Vein endothelial cell (primary cell): Measurements from ENCODE around the gene FAM90A26. TPM values are rescaled to one million over a fixed set of nuclear protein-coding genes. Genes with fewer than 3 reads are reported as not detected.

Experiments
- total RNA-seq: library from RNA; depleted of rRNA; stranded (reverse); fragments of >200 nt; gene quantifications from 2 replicates; pipeline ENCODE4 v1.2.3, GENCODE V29; 2012

The FAM90A26 gene
- not detected in 2 replicates for total RNA-seq

GRCh38 chr4:9169791-9170459, at the start of gene FAM90A26:
FAM90A26 (plus strand) TSS chr4:9170409; CDS start chr4:9173173, 2,764 bp downstream.

GRCh38 chr4:9210357-9210756, 40.1 kb downstream of the FAM90A26 start, which contains the start of gene USP17L10:
USP17L10 (plus strand) TSS chr4:9210657; CDS start chr4:9210657, 0 bp downstream.

GRCh38 chr4:9215105-9215504, 44.9 kb downstream of the FAM90A26 start, which contains the start of gene USP17L11:
USP17L11 (plus strand) TSS chr4:9215405; CDS start chr4:9215405, 0 bp downstream.

GRCh38 chr4:9219852-9220251, 49.6 kb downstream of the FAM90A26 start, which contains the start of gene USP17L12:
USP17L12 (plus strand) TSS chr4:9220152; CDS start chr4:9220152, 0 bp downstream.

GRCh38 chr4:9224596-9224995, 54.4 kb downstream of the FAM90A26 start, which contains the start of gene USP17L13:
USP17L13 (plus strand) TSS chr4:9224896; CDS start chr4:9224896, 0 bp downstream.

Other genes starting within 250 kb of the FAM90A26 start
- gene USP17L10, start 40.2 kb downstream of the FAM90A26 start, total RNA-seq: not detected in 2 replicates
- gene USP17L11, start 45.0 kb downstream of the FAM90A26 start, total RNA-seq: not detected in 2 replicates
- not detected in 2 replicates for gene USP17L12, start 49.7 kb downstream of the FAM90A26 start, total RNA-seq
- gene USP17L13, start 54.5 kb downstream of the FAM90A26 start, total RNA-seq: not detected in 2 replicates
- not detected in 2 replicates for gene USP17L15, start 64.0 kb downstream of the FAM90A26 start, total RNA-seq
- gene USP17L17, start 73.5 kb downstream of the FAM90A26 start, total RNA-seq: not detected in 2 replicates
- not detected in 2 replicates for gene USP17L18, start 78.2 kb downstream of the FAM90A26 start, total RNA-seq
- not detected in 2 replicates for gene USP17L19, start 83.0 kb downstream of the FAM90A26 start, total RNA-seq
- not detected in 2 replicates for gene USP17L20, start 87.7 kb downstream of the FAM90A26 start, total RNA-seq
- not detected in 2 replicates for gene USP17L21, start 92.5 kb downstream of the FAM90A26 start, total RNA-seq
- gene USP17L22, start 97.2 kb downstream of the FAM90A26 start, total RNA-seq: not detected in 2 replicates
- not detected in 2 replicates for gene USP17L24, start 154.8 kb downstream of the FAM90A26 start, total RNA-seq
- not detected in 2 replicates for gene USP17L25, start 159.5 kb downstream of the FAM90A26 start, total RNA-seq
- gene USP17L26, start 164.2 kb downstream of the FAM90A26 start, total RNA-seq: not detected in 2 replicates
- gene USP17L5, start 169.0 kb downstream of the FAM90A26 start, total RNA-seq: not detected in 2 replicates
- gene USP17L27, start 173.7 kb downstream of the FAM90A26 start, total RNA-seq: not detected in 2 replicates
- not detected in 2 replicates for gene USP17L28, start 178.5 kb downstream of the FAM90A26 start, total RNA-seq
- gene USP17L29, start 183.2 kb downstream of the FAM90A26 start, total RNA-seq: not detected in 2 replicates
- gene USP17L30, start 192.7 kb downstream of the FAM90A26 start, total RNA-seq: not detected in 2 replicates